H9 (cell line): ENCODE measurements around the gene CTNS. TPM values are rescaled to one million over a fixed set of nuclear protein-coding genes. Genes with fewer than 3 reads are reported as not detected.

Experiments
- DNase-seq: peaks from one replicate; pipeline ENCODE4 v3.0.0-alpha.2; 2017
- H2AFZ ChIP-seq: one replicate; pipeline ENCODE4 v1.6.1; 2013; ENCODE audit warnings: mild to moderate bottlenecking, low read length, control low read depth, moderate library complexity
- H2AK5ac ChIP-seq: 2 replicates; pipeline ENCODE4 v1.6.1; 2013; ENCODE audit warnings: low read length, control low read depth, mixed read lengths; ENCODE audit not compliant: insufficient read length
- H2BK120ac ChIP-seq: one replicate; pipeline ENCODE4 v1.6.1; 2013; ENCODE audit warnings: low read depth, mild to moderate bottlenecking, low read length, control low read depth, inconsistent platforms; ENCODE audit not compliant: poor library complexity, severe bottlenecking
- H2BK12ac ChIP-seq: 2 replicates; pipeline ENCODE4 v1.6.1; 2013; ENCODE audit warnings: low read length, control low read depth, mixed read lengths, low read depth; ENCODE audit not compliant: insufficient read length
- H2BK15ac ChIP-seq: 2 replicates; pipeline ENCODE4 v1.6.1; 2013; ENCODE audit warnings: low read depth, low read length, control low read depth
- H2BK20ac ChIP-seq: one replicate; pipeline ENCODE4 v1.6.1; 2013; ENCODE audit warnings: low read depth, mild to moderate bottlenecking, low read length, control low read depth, inconsistent platforms; ENCODE audit not compliant: poor library complexity, severe bottlenecking
- H2BK5ac ChIP-seq: 2 replicates; pipeline ENCODE4 v1.6.1; 2013; ENCODE audit warnings: low read length, control low read depth, mixed read lengths; ENCODE audit not compliant: insufficient read length
- H3K14ac ChIP-seq: 2 replicates; pipeline ENCODE4 v1.6.1; 2013; ENCODE audit warnings: low read length, control low read depth; ENCODE audit not compliant: insufficient read depth
- H3K18ac ChIP-seq: 2 replicates; pipeline ENCODE4 v1.6.1; 2013; ENCODE audit warnings: low read depth, mild to moderate bottlenecking, mixed read lengths, low read length, control low read depth; ENCODE audit not compliant: insufficient read length
- H3K23ac ChIP-seq: 2 replicates; pipeline ENCODE4 v1.6.1; 2013; ENCODE audit warnings: low read length, control low read depth, mixed read lengths, low read depth; ENCODE audit not compliant: insufficient read length
- H3K23me2 ChIP-seq: 2 replicates; pipeline ENCODE4 v1.6.1; 2013; ENCODE audit warnings: low read depth, mild to moderate bottlenecking, mixed read lengths, low read length, control low read depth; ENCODE audit not compliant: insufficient read length, poor library complexity, severe bottlenecking
- H3K27ac ChIP-seq: 2 replicates; pipeline ENCODE4 v1.5.1; 2013; ENCODE audit warnings: low read length, control low read depth, mixed read lengths, low read depth; ENCODE audit not compliant: insufficient read length
- H3K27me3 ChIP-seq: 2 replicates; pipeline ENCODE4 v1.6.1; 2013; ENCODE audit warnings: low read length, control low read depth, inconsistent platforms; ENCODE audit not compliant: insufficient read depth
- H3K4ac ChIP-seq: 2 replicates; pipeline ENCODE4 v1.6.1; 2013; ENCODE audit warnings: low read depth, mild to moderate bottlenecking, control low read depth, inconsistent platforms, low read length, moderate library complexity
- H3K4me1 ChIP-seq: 2 replicates; pipeline ENCODE4 v1.6.1; 2013; ENCODE audit warnings: low read length, control low read depth, inconsistent platforms; ENCODE audit not compliant: insufficient read depth
- H3K4me2 ChIP-seq: 2 replicates; pipeline ENCODE4 v1.6.1; 2013; ENCODE audit warnings: low read length, control low read depth, mixed read lengths; ENCODE audit not compliant: insufficient read length, insufficient read depth
- H3K56ac ChIP-seq: 2 replicates; pipeline ENCODE4 v1.6.1; 2013; ENCODE audit warnings: low read depth, mild to moderate bottlenecking, mixed read lengths, low read length, control low read depth; ENCODE audit not compliant: insufficient read length
- H3K79me1 ChIP-seq: 2 replicates; pipeline ENCODE4 v1.6.1; 2013; ENCODE audit warnings: low read depth, mild to moderate bottlenecking, moderate library complexity, low read length, control low read depth, inconsistent platforms; ENCODE audit not compliant: insufficient read depth, poor library complexity, severe bottlenecking
- H3K79me2 ChIP-seq: 2 replicates; pipeline ENCODE4 v1.6.1; 2013; ENCODE audit warnings: low read length, control low read depth, inconsistent platforms; ENCODE audit not compliant: insufficient read depth
- H3K9ac ChIP-seq: 2 replicates; pipeline ENCODE4 v1.6.1; 2013; ENCODE audit warnings: low read length, control low read depth, mixed read lengths; ENCODE audit not compliant: insufficient read length; ENCODE audit errors: extremely low read depth
- H3K9me3 ChIP-seq: one replicate; pipeline ENCODE4 v1.6.1; 2013; ENCODE audit warnings: low read depth, low read length, inconsistent platforms; ENCODE audit not compliant: control insufficient read depth
- H3T11ph ChIP-seq: one replicate; pipeline ENCODE4 v1.6.1; 2013; ENCODE audit warnings: mild to moderate bottlenecking, low read length, control low read depth, inconsistent platforms
- H4K20me1 ChIP-seq: one replicate; pipeline ENCODE4 v1.6.1; 2013; ENCODE audit not compliant: control insufficient read depth, insufficient read length, insufficient read depth
- H4K5ac ChIP-seq: 2 replicates; pipeline ENCODE4 v1.6.1; 2013; ENCODE audit warnings: low read depth, mild to moderate bottlenecking, mixed read lengths, low read length, control low read depth; ENCODE audit not compliant: insufficient read length
- H4K8ac ChIP-seq: replicated peaks from 2 replicates; pipeline ENCODE4 v1.6.1; 2013; ENCODE audit warnings: low read length, control low read depth, mixed read lengths, low read depth; ENCODE audit not compliant: insufficient read length
- H4K91ac ChIP-seq: 2 replicates; pipeline ENCODE4 v1.6.1; 2013; ENCODE audit warnings: low read depth, mild to moderate bottlenecking, moderate library complexity, mixed read lengths, low read length, control low read depth; ENCODE audit not compliant: insufficient read length
- H3K27ac Mint-ChIP-seq, 3 experiments: 2 replicates in 2 of 3; 3 replicates in 1 of 3; pipeline ENCODE4 v1.8.0; 2020 to 2021; ENCODE audit warnings: mixed read lengths in 3 of 3, mild to moderate bottlenecking in 1 of 3, moderate library complexity in 1 of 3
- H3K27me3 Mint-ChIP-seq: 2 replicates; pipeline ENCODE4 v1.8.0; 2021; ENCODE audit warnings: low read depth, mild to moderate bottlenecking, moderate library complexity, mixed read lengths
- H3K36me3 Mint-ChIP-seq, 3 experiments: 2 replicates in 2 of 3; 3 replicates in 1 of 3; pipeline ENCODE4 v1.8.0; 2020 to 2021; ENCODE audit warnings: low read depth in 3 of 3, mixed read lengths in 3 of 3; ENCODE audit not compliant: insufficient read depth in 1 of 3
- H3K4me1 Mint-ChIP-seq, 2 experiments: 2 replicates each; pipeline ENCODE4 v1.8.0; 2020; ENCODE audit warnings: mixed read lengths in 2 of 2
- H3K4me3 Mint-ChIP-seq, 2 experiments: 2 replicates in 1 of 2; 3 replicates in 1 of 2; pipeline ENCODE4 v1.8.0; 2020 to 2021; ENCODE audit warnings: mild to moderate bottlenecking in 2 of 2, mixed read lengths in 2 of 2, moderate library complexity in 1 of 2
- H3K9me3 Mint-ChIP-seq, 2 experiments: 2 replicates in 1 of 2; 3 replicates in 1 of 2; pipeline ENCODE4 v1.8.0; 2020; ENCODE audit warnings: mild to moderate bottlenecking in 2 of 2, mixed read lengths in 2 of 2, moderate library complexity in 1 of 2
- CTCF ChIP-seq: fragments of 200-600 bp; sonication (generic); conservative IDR thresholded peaks from 3 replicates; pipeline ENCODE4 v1.8.0; 2021; ENCODE audit warnings: antibody characterized with exemption, mild to moderate bottlenecking
- WGBS: extraction: QIAGEN DNeasy Blood & Tissue Kit; methylation state at CpG from one replicate; pipeline ENCODE4 v1.1.7; 2013; ENCODE audit warnings: missing lambda C conversion rate, low lambda C conversion rate, mixed read lengths; ENCODE audit not compliant: insufficient read length; ENCODE audit errors: extremely low coverage; 5-methylcytosine and 5-hydroxymethylcytosine counted together
- total RNA-seq: library from RNA; stranded (reverse); gene quantifications from 2 replicates; pipeline ENCODE4 v1.2.1, GENCODE V29; 2021

CTNS gene
- total RNA-seq, 1 experiment from 2014 or later = 12.8 TPM

GRCh38 chr17:3626831-3627768 lies 9.5 kb upstream of the CTNS start:
- Mint-ChIP-seq H3K27ac (0 out of 7 replicates have a peak overlapping the region, but pooled peaks of 1 of the 3 experiments have one; percentile 20), H3K27me3 (no peaks in the 10 kb centered on the region), H3K4me3 (no peak overlapping the region), H3K36me3 (peaks cover 27 to 69% (median 66%) of the 10 kb centered on the region in 3 experiments; a peak in 6 of 7 replicates), H3K9me3 (no peaks in the 10 kb centered on the region), H3K4me1 (no peaks in the 10 kb centered on the region)
- Histone ChIP-seq H4K5ac (no peak overlapping the region), H3K4ac (no peak overlapping the region), H3K79me2 (no peaks in the 10 kb centered on the region), H3K18ac (no peak overlapping the region), H3K4me1 (no peaks in the 10 kb centered on the region), H2BK120ac (no peak overlapping the region), H3K27ac (no peak overlapping the region), H3K27me3 (no peaks in the 10 kb centered on the region), H3K4me2 (no peak overlapping the region), H3K9ac (no peak overlapping the region), H3K79me1 (peaks cover 1% of the 10 kb centered on the region), H4K8ac (no peak overlapping the region), H2BK15ac (no peak overlapping the region), H2AK5ac (no peak overlapping the region), H4K91ac (no peak overlapping the region), H2BK20ac (no peak overlapping the region), H3K23ac (no peak overlapping the region), H2BK12ac (no peak overlapping the region), H2AFZ (no peak overlapping the region), H3K23me2 (no peaks in the 10 kb centered on the region), H3T11ph (no peak overlapping the region), H3K56ac (no peak overlapping the region), H4K20me1 (no peaks in the 10 kb centered on the region), H2BK5ac (no peak overlapping the region), H3K14ac (no peak overlapping the region), H3K9me3 (no peaks in the 10 kb centered on the region)
- DNase-seq = no peak
- TF ChIP-seq CTCF = no peak
- WGBS = no CpG with 5 or more reads among the region's 16 CpGs
